K562 (cell line): Measurements from ENCODE around the gene DDX5. TPM values are rescaled to one million over a fixed set of nuclear protein-coding genes. Genes with fewer than 3 reads are reported as not detected.
A peak's percentile ranks its signal among the peaks of the same experiment; 100 is the strongest.

Experiments
- BCOR ChIP-seq: fragments of 450-650 bp; IDR thresholded peaks from 2 replicates; pipeline ENCODE4 v1.6.1; 2016
- CEBPZ ChIP-seq: fragments of 150-350 bp; IDR thresholded peaks from 2 replicates; pipeline ENCODE4 v1.6.1; 2014; ENCODE audit warnings: low read depth, mild to moderate bottlenecking, low read length, borderline replicate concordance
- EP300 ChIP-seq: IDR thresholded peaks from 2 replicates; pipeline ENCODE4 v1.6.1; 2012; ENCODE audit warnings: low read length, improper control_type of control experiment
- FOSL1 ChIP-seq: fragments of 200-800 bp; sonication (Bioruptor generic); conservative IDR thresholded peaks from 2 replicates; pipeline ENCODE4 v1.6.1; 2016; ENCODE audit warnings: missing genetic modification characterization, missing compliant biosample characterization
- HNRNPUL1 ChIP-seq: fragments of 200-400 bp; formaldehyde crosslinking; IDR thresholded peaks from 2 replicates; pipeline ENCODE4 v1.6.1; 2017; ENCODE audit warnings: low read length
- JUN ChIP-seq, 2 experiments: sonication (generic) in 1 of 2; formaldehyde crosslinking in 1 of 2; IDR thresholded peaks; 2 replicates each; pipeline versions ENCODE4 v1.6.1 to v1.8.0; 2012 to 2022; ENCODE audit warnings: borderline replicate concordance in 2 of 2, mild to moderate bottlenecking in 2 of 2, improper control_type of control experiment in 1 of 2, low read depth in 1 of 2, low read length in 1 of 2, missing genetic modification reagents in 1 of 2
- NCOR1 ChIP-seq: fragments of 450-650 bp; IDR thresholded peaks from 2 replicates; pipeline ENCODE4 v1.6.1; 2016; ENCODE audit warnings: mild to moderate bottlenecking, moderate library complexity
- NFE2 ChIP-seq: IDR thresholded peaks from 2 replicates; pipeline ENCODE4 v1.6.1; 2014; ENCODE audit warnings: antibody characterized with exemption, low read depth
- RERE ChIP-seq: sonication (generic); formaldehyde crosslinking; IDR thresholded peaks from 2 replicates; pipeline ENCODE4 v1.8.0; 2023; ENCODE audit warnings: missing genetic modification reagents, mild to moderate bottlenecking, borderline replicate concordance
- SNRNP70 ChIP-seq: fragments of 200-400 bp; formaldehyde crosslinking; optimal IDR thresholded peaks from 2 replicates; pipeline ENCODE3; 2017; ENCODE audit warnings: low read depth, low read length
- TCF7 ChIP-seq: sonication (generic); IDR thresholded peaks from 2 replicates; pipeline ENCODE4 v1.6.1; 2016; ENCODE audit warnings: antibody characterized with exemption, borderline replicate concordance
- U2AF1 ChIP-seq: fragments of 200-400 bp; formaldehyde crosslinking; optimal IDR thresholded peaks from 2 replicates; pipeline ENCODE3; 2017; ENCODE audit warnings: mild to moderate bottlenecking, low read depth, low read length, moderate library complexity
- ZBTB12 ChIP-seq: fragments of 250-450 bp; sonication (Bioruptor Pico); IDR thresholded peaks from 2 replicates; pipeline ENCODE4 v1.4.0; 2020
- ZFP36 ChIP-seq: fragments of 150-350 bp; IDR thresholded peaks from 2 replicates; pipeline ENCODE4 v1.6.1; 2018; ENCODE audit warnings: low read length, low read depth; ENCODE audit not compliant: partially characterized antibody
- ZNF253 ChIP-seq: fragments of 250-450 bp; sonication (Bioruptor Pico); conservative IDR thresholded peaks from 2 replicates; pipeline ENCODE4 v1.6.1; 2021; ENCODE audit warnings: mild to moderate bottlenecking
- ZNF717 ChIP-seq: fragments of 250-450 bp; sonication (Bioruptor Pico); IDR thresholded peaks from 2 replicates; pipeline ENCODE4 v1.5.0; 2021
- polyA plus RNA-seq, 8 experiments: library from polyadenylated mRNA; depleted of rRNA in 4 of 8; stranded (reverse) in 5 of 8; unstranded in 3 of 8; fragments of >200 nt; fragmentation: Nextera tagmentation in 2 of 8; fragmentation: Illumina TruSeq in 1 of 8; extraction: Ambion mirVana in 2 of 8; extraction: Trizol in 1 of 8; gene quantifications; 2 replicates each; pipeline versions ENCODE4 v1.2.1 to v1.2.3, GENCODE V29; 2011 to 2014; ENCODE audit warnings: inconsistent platforms in 1 of 8, missing spikeins in 1 of 8
- total RNA-seq, 7 experiments: library from RNA; depleted of rRNA in 6 of 7; stranded (reverse); fragments of >200 nt in 6 of 7; fragmentation: Illumina TruSeq in 2 of 7; extraction: Trizol in 2 of 7; gene quantifications; 2 replicates each; pipeline versions ENCODE4 v1.2.1 to v1.2.3, GENCODE V29; 2011 to 2021; ENCODE audit warnings: low replicate concordance in 1 of 7

Gene DDX5
- total and polyA plus RNA-seq, 9 of the 15 experiments (the other 6 are each of a cell fraction or from before 2014, with no cell fraction given): 306 to 1,639 (median 604) TPM

- TF ChIP-seq BCOR (no peak), EP300 (peak; percentile 77), TCF7 (no peak), NFE2 (peak; percentile 32), FOSL1 (tag) (peak; percentile 94), ZFP36 (no peak), ZNF253 (CRISPR knock-in tag) (no peak), SNRNP70 (no peak), RERE (CRISPR knock-in tag) (no peak), CEBPZ (no peak), HNRNPUL1 (no peak), ZNF717 (no peak), JUN (IDR thresholded peaks at IDR 0.05; ENCODE audit: borderline replicate concordance, low read depth, low read length) (peak; percentile 85), JUN (CRISPR knock-in tag; IDR thresholded peaks at IDR 0.05; ENCODE audit: borderline replicate concordance) (no peak), NCOR1 (no peak), ZBTB12 (no peak), U2AF1 (no peak)
Observed at GRCh38 chr17:64448665-64449512, 57.2 kb downstream of the DDX5 start, which contains the start of gene MILR1 (continued).
